Retinal pigment epithelial cell (primary cell): ENCODE results near the gene CLDN20.
"Not testable (repeated sequence)": the region's sequence is repeated elsewhere in the genome, so short reads cannot be mapped to it uniquely, and the experiment has no call there.

Experiments
- DNase-seq: peaks from one replicate; pipeline ENCODE4 v3.0.0-alpha.2; 2010; ENCODE audit warnings: low read depth
- H3K4me3 ChIP-seq: 2 replicates; pipeline ENCODE4 v1.5.1; 2011; ENCODE audit warnings: mild to moderate bottlenecking, low read length, control low read depth, moderate library complexity
- CTCF ChIP-seq: conservative IDR thresholded peaks from 2 replicates; pipeline ENCODE4 v1.5.1; 2011; ENCODE audit warnings: low read depth, low read length, control low read depth, inconsistent platforms

Gene CLDN20

GRCh38 chr6:155222506-155222905, 41.3 kb upstream of the CLDN20 start:
- no peak for DNase-seq
- TF ChIP-seq CTCF, result no peak
- no peak overlapping the region for H3K4me3 ChIP-seq

DNA sequence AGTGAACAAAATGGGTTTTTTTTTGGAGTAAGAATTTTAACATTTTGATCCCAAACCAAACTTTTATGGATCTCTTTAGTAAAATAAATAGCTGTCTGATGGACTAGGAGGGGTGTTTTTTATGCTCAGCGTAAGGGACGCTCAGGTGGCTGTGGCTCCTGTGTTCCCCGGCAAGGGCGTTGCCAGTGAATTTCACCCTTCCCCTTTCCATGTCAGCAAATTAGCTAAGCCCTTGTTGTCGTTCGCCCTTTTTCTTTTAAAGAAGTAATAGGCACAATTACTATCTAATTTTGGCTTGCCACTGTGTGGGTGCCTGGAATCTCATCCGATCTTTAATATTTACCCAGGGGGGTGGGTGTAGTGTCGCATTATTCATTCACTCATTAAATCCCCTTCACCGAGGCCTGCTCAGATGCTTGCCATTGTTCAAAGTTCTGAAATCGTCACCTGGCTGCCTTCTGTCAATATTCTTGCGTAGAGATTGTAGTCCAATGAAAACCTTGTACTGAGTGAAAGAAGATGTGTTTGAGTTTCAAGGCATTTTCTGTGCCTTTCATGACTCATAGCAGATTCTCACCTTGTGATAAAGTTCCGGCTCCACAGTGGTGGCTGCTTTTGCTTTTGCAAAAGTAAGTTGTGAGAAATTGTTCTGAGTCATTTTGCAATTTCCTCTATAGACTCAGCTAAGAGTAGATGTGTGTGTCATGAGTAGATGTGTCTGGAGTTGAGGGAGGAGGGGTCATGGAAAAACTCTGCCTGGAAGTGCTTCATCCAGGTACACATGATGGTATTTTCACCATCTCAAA, 40.0 kb upstream of the CLDN20 start:
- TF ChIP-seq CTCF, result no peak
- H3K4me3 ChIP-seq, result no peak overlapping the region
- peak; percentile 77 for DNase-seq

DNA sequence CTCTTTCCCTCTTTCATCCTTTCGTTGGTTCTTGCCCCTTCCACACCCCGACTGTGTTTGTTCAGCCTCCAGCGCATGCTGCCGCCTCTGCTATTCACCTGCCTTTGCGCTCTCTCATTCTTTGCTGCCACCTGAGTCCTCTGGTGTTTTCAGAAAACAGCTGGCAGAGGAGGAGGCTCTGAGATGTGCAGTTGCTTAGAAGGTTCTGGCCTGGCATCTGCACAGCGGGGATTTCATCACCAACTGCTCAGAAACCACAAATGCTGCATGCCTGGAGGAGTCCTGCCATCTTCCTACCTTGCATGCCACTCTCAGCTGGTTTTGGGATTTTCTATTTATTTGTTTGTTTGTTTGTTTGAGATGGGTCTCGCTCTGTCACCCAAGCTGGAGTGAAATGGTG, 39.2 kb upstream of the CLDN20 start:
- no peak for DNase-seq
- no peak overlapping the region for H3K4me3 ChIP-seq
- no peak for TF ChIP-seq CTCF

DNA sequence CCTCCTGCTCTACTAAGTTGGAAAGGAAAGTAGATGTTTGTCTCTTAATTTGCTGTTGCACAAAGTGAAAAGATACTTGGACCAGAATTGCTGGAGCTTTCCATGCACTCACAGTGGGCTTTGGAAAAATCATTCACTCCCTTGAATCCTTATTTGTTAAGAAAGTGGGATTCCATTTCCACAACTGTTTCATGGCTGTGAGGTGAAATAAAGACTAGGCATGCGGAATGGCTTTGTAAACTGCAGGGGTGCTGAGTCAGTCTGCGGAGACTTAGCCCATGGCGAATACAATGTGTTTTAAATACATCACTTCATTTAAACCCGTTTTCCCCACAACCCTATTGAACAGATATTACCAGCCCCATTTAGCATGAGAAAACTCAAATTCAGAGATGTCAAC, 36.8 kb upstream of the CLDN20 start:
- TF ChIP-seq CTCF, result no peak
- no peak for DNase-seq
- H3K4me3 ChIP-seq, result no peak overlapping the region

DNA sequence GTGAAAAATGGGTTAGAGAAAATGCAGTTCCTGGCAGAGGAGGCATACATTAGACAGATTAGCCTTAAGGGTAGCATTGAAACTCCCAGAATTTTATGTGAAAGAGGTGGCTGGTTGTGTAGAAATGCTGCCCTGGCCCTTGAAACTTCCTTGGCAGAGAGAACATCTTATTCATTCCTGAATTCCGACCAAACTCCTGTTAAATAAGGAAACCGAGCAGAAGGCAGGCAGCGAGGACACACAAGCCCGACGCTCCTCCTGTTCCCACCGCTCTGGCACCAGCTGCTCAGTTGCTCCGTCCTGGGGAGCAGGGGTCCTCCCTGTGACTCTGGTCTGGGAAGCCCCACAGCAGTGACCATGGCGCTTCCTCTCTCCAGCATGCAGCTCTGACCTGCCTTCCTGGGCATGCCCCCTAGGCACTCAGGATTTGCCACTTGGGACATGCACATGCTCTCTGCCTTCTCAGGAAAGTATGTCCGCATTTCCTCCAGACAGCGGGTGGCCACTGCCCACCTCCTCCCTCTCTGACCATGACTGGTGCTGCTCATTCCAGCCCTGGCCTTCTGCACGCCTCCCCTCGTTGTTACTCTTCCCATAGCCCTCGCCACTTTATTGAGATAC, 35.2 kb upstream of the CLDN20 start:
- TF ChIP-seq CTCF, result no peak
- no peak overlapping the region for H3K4me3 ChIP-seq
- DNase-seq, result peak; percentile 52

DNA sequence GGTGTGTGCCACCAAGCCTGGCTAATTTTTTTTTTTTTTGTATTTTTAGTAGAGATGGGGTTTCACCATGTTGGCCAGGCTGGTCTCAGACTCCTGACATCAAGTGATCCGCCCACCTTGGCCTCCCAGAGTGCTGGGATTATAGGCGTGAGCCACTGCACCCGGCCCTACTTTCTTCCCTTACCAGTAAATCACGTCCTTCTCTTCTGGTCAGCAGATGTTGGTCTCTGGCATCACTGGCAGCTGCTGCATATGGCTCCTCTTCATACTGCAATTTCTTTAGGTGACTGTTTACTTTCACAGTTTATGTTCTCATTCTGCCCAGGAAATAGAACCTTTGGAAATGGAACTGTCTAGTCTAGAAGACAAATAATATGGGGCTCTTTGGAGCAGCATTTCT, 32.8 kb upstream of the CLDN20 start:
- not testable (repeated sequence) for DNase-seq, H3K4me3 ChIP-seq

DNA sequence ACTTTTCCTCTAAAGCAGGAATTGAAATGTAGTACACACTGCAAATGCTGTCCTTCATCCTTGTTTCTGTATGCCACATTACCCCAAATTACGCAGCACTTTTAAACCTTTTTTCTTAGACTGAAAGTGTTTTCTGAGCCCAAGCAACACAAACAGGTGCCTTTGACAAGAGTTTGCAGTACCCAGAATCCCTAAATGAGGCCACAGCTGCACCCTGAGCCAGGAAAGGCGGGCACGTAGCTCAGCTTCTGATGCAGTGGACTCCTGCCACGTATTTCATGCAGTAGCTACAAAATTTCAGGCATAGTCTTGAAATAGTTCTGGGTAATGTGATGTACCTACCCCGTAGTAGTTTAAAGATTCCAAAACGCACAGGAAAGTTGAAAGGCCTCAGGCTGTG, 31.0 kb upstream of the CLDN20 start:
- TF ChIP-seq CTCF, result no peak
- H3K4me3 ChIP-seq, result no peak overlapping the region
- DNase-seq, result no peak
